ENCODE measurements around the gene EPB41. TPM values are rescaled to one million over a fixed set of nuclear protein-coding genes. Genes with fewer than 3 reads are reported as not detected.

Gene EPB41
- total and polyA plus RNA-seq, 2 of the 4 experiments (the other 2 are of a cell fraction), result 4.6 to 10.0 TPM

DNA sequence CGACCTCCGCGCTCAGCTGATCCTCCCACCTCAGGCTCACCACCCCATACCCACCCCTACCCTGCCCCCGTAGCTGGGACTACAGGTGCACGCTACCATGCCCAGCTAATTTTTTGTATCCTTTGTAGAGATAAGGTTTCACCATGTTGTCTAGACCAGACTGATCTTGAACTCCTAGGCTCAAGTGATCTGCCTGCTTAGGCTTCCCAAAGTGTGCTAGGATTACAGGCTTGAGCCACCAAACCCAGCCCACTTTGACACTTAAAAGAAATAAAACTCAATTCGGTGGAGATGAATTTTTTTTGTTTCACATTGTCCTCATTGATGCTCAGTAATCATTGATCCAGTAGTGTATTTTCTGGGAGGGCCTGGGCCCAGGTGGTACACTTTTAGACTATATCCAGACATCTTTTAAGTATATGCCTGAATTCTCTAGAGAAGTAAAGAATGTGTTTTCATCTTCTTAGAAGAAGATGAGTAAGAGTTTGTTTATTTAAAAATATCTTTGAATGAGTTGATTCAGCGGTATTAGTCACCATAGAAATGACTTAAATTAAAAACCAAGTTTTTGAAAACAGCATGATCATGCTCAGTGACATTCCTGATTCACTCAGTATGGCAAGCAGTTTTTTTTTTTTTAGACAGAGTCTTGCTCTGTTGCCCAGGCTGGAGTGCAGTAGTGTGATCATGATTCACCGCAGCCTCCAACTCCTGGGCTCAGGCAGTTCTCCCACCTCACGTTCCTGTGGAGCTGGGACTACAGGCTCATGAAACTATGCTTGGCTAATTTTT lies 57.8 kb downstream of the EPB41 start:
- Histone ChIP-seq H3K79me1 (ENCODE audit: low read depth in 1 of 2, low read length in 2 of 2) (no peaks in the 10 kb centered on the region), H2BK20ac (ENCODE audit: low read depth, low read length) (peak overlapping the region; percentile 37; the same call in 1 of the 2 replicates), H3K27ac (ENCODE audit: insufficient read depth, low read length) (peak overlapping the region; percentile 61), H3K4me2 (ENCODE audit: low read depth, low read length) (peak overlapping the region; percentile 51; the same call in 1 of the 2 replicates), H4K8ac (ENCODE audit: low read depth in 2 of 2, low read length in 2 of 2) (no peak overlapping the region; a peak in 1 of 4 replicates), H3K23ac (ENCODE audit: low read depth, low read length) (no peak overlapping the region), H4K5ac (ENCODE audit: low read depth, low read length) (no peak overlapping the region), H3K9ac (ENCODE audit: low read depth, low read length) (no peak overlapping the region), H4K91ac (ENCODE audit: insufficient read depth, low read depth, low read length) (no peak overlapping the region), H2BK5ac (ENCODE audit: low read depth, low read length, poor library complexity, severe bottlenecking) (peak overlapping the region; percentile 53), H3K4me1 (ENCODE audit: control insufficient read depth, insufficient read depth, low read length) (peaks cover 4% of the 10 kb centered on the region), H4K20me1 (ENCODE audit: insufficient read depth, low read length) (no peaks in the 10 kb centered on the region), H2AK9ac (replicated peaks; ENCODE audit: low read depth, low read length, poor library complexity) (no peak overlapping the region), H3K18ac (ENCODE audit: low read depth, low read length) (peak overlapping the region; percentile 29; the same call in 1 of the 2 replicates), H3K9me3 (ENCODE audit: control insufficient read depth, insufficient read depth, low read length) (no peaks in the 10 kb centered on the region), H2AK5ac (ENCODE audit: low read depth, low read length) (peak overlapping the region; percentile 71; the same call in 1 of the 2 replicates), H2BK15ac (ENCODE audit: low read depth, low read length) (no peak overlapping the region), H3K56ac (ENCODE audit: extremely low read depth, insufficient read depth, low read length) (no peak overlapping the region), H3K4ac (ENCODE audit: low read depth, low read length) (peak overlapping the region; percentile 19), H2AFZ (replicated peaks; ENCODE audit: low read length, poor library complexity) (no peak overlapping the region), H3K36me3 (ENCODE audit: control insufficient read depth, insufficient read depth, low read length) (no peaks in the 10 kb centered on the region), H2BK120ac (ENCODE audit: low read depth, low read length) (peak overlapping the region; percentile 50; the same call in 1 of the 2 replicates), H3K14ac (replicated peaks; ENCODE audit: low read depth, low read length) (no peak overlapping the region), H3K9me1 (ENCODE audit: insufficient read depth, low read length) (peaks cover 4% of the 10 kb centered on the region; the same call in 1 of the 2 replicates), H3K27me3 (ENCODE audit: control insufficient read depth, insufficient read depth, low read length) (no peaks in the 10 kb centered on the region), H3K4me3 (ENCODE audit: insufficient read depth, low read depth, low read length) (no peak overlapping the region)
- peak; percentile 91 for ATAC-seq (ENCODE audit: low read depth)
- in situ Hi-C loops (cut with MboI; ENCODE audit: low sequenced_read_pairs) (no loop called here), intact Hi-C loops (cut with micrococcal nuclease) (loop anchor here (2.0 to 5.0 kb wide), 2 partner anchors 85 to 230 kb away; no protein-coding TSS in a partner anchor), dilution Hi-C loops (cut with HindIII; ENCODE audit: low sequenced_read_pairs, unreplicated experiment) (no loop called here)
- ChIA-PET POLR2A (ENCODE audit: unreplicated experiment) (no interaction called here), CTCF (no interaction called here)
- no CpG with 5 or more reads among the region's 9 CpGs for WGBS, 2 experiments (ENCODE audit: extremely low coverage in 2 of 2, insufficient read length in 1 of 2)
- peak; percentile 96 for DNase-seq
- BruUV-seq (replicated peaks), result no TSS peak
- TF ChIP-seq CHD1 (IDR thresholded peaks at IDR 0.05; ENCODE audit: low read depth, low read length), result 0 out of 2 replicates have a peak, but pooled peaks have one; percentile 65
- TF ChIP-seq, protein P1, sequence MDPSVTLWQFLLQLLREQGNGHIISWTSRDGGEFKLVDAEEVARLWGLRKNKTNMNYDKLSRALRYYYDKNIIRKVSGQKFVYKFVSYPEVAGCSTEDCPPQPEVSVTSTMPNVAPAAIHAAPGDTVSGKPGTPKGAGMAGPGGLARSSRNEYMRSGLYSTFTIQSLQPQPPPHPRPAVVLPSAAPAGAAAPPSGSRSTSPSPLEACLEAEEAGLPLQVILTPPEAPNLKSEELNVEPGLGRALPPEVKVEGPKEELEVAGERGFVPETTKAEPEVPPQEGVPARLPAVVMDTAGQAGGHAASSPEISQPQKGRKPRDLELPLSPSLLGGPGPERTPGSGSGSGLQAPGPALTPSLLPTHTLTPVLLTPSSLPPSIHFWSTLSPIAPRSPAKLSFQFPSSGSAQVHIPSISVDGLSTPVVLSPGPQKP (IDR thresholded peaks at IDR 0.05; ENCODE audit: borderline replicate concordance, low read depth, low read length), result no peak
- TF ChIP-seq POLR2A (IDR thresholded peaks at IDR 0.05; ENCODE audit: low read depth, low read length), result no peak
- TF ChIP-seq NFE2L2 (IDR thresholded peaks at IDR 0.05; ENCODE audit: low read depth, low read length), result peak; percentile 80
- no peak for TF ChIP-seq MXI1 (IDR thresholded peaks at IDR 0.05; ENCODE audit: borderline replicate concordance, low read depth, low read length)
- no peak for TF ChIP-seq CEBPB (IDR thresholded peaks at IDR 0.05; ENCODE audit: low read depth, low read length)
- TF ChIP-seq FOS (IDR thresholded peaks at IDR 0.05; ENCODE audit: low read depth, low read length), result peak; percentile 90
- peak; percentile 76 for TF ChIP-seq MAFK (IDR thresholded peaks at IDR 0.05; ENCODE audit: low read depth, low read length)
- no peak for TF ChIP-seq RAD21 (IDR thresholded peaks at IDR 0.05; ENCODE audit: low read length)
- TF ChIP-seq RFX5 (IDR thresholded peaks at IDR 0.05; ENCODE audit: low read depth, low read length), result no peak; the same call in 1 of the 2 replicates
- no peak for TF ChIP-seq MAZ (IDR thresholded peaks at IDR 0.05; ENCODE audit: borderline replicate concordance, low read depth, low read length)
- TF ChIP-seq RCOR1 (IDR thresholded peaks at IDR 0.05; ENCODE audit: insufficient replicate concordance, low read length), result no peak
- TF ChIP-seq, protein P2, sequence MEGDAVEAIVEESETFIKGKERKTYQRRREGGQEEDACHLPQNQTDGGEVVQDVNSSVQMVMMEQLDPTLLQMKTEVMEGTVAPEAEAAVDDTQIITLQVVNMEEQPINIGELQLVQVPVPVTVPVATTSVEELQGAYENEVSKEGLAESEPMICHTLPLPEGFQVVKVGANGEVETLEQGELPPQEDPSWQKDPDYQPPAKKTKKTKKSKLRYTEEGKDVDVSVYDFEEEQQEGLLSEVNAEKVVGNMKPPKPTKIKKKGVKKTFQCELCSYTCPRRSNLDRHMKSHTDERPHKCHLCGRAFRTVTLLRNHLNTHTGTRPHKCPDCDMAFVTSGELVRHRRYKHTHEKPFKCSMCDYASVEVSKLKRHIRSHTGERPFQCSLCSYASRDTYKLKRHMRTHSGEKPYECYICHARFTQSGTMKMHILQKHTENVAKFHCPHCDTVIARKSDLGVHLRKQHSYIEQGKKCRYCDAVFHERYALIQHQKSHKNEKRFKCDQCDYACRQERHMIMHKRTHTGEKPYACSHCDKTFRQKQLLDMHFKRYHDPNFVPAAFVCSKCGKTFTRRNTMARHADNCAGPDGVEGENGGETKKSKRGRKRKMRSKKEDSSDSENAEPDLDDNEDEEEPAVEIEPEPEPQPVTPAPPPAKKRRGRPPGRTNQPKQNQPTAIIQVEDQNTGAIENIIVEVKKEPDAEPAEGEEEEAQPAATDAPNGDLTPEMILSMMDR (conservative IDR thresholded peaks at IDR 0.05; ENCODE audit: low read depth, low read length), result no peak
- TF ChIP-seq BHLHE40 (IDR thresholded peaks at IDR 0.05; ENCODE audit: low read depth, low read length), result peak; percentile 89

Measured in IMR-90 (cell line).